Erythroblast (primary cell): ENCODE results near the gene RIMBP2.

Experiments used
- GATA1 ChIP-seq: IDR thresholded peaks from 2 replicates; pipeline ENCODE4 v1.6.1; 2011; ENCODE audit warnings: low read depth, mild to moderate bottlenecking, control low read depth, low read length, moderate library complexity
- POLR2A ChIP-seq: IDR thresholded peaks from 2 replicates; pipeline ENCODE4 v1.6.1; 2011; ENCODE audit warnings: mild to moderate bottlenecking, low read length

GRCh38 chr12:130636370-130636769, 79.7 kb downstream of the RIMBP2 start:
- no peak for TF ChIP-seq POLR2A
- TF ChIP-seq GATA1: no peak
